GM18526 (cell line): ENCODE measurements around the gene CUL4A.

Experiments used
- POLR2A ChIP-seq: IDR thresholded peaks from 3 replicates; pipeline ENCODE4 v1.6.1; 2011; ENCODE audit not compliant: insufficient read length; ENCODE audit errors: extremely low read depth

The CUL4A gene

DNA sequence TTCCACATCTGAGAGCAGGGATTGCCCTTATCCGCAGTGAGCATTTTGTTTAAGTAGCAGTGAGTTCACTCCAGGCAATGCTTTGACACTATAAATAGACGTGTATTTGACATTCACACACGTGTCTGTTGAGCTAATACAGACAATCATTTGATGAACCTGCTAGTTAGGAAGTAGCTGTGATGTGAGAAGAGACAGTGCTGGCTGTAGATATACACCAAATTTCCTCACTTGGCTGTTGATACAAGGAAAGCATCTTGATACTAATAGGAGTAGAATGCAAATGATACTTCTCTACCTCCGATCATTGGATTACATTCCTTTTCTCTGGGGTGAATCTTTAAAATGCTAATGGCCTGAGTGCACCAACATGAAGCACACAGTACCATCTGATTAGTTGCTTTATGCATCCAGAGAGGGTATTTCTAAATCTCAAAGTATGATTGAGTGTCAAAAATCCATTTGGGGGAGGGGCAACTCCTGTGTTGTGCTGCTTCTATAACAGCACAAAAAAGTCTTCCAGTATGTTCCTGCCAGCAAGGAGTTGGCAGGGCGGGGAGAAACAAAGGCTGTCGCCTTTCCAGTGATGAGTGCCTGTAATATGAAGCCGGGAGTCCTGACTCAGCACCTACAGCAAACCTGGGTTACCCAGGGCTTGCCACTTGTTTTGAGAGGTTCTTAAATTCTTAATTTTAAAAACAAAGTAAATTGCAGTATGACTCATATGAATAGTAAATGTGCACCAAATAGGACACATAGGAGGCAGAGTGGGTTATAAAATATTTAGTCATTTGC lies 7.0 kb downstream of the CUL4A start:
- no peak for TF ChIP-seq POLR2A

DNA sequence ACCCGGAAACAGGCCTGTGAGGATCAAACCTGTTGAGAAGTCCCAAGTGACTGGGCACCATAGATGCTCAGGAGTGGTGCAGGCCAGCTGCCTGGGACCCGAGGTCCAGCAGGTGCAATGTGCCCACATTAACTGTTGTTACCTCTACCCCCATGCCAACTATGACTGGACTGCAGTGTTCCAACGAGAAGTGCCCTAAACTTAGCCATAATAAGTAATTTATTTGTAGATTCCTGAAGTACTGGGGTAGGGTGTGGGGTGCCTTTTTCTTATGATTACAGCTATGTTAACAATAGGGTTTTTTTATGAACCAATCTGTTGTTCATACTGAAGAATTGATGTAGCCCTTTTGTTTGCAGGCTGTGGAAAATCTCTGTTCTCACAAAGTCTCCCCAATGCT lies 9.2 kb downstream of the CUL4A start:
- TF ChIP-seq POLR2A: no peak

DNA sequence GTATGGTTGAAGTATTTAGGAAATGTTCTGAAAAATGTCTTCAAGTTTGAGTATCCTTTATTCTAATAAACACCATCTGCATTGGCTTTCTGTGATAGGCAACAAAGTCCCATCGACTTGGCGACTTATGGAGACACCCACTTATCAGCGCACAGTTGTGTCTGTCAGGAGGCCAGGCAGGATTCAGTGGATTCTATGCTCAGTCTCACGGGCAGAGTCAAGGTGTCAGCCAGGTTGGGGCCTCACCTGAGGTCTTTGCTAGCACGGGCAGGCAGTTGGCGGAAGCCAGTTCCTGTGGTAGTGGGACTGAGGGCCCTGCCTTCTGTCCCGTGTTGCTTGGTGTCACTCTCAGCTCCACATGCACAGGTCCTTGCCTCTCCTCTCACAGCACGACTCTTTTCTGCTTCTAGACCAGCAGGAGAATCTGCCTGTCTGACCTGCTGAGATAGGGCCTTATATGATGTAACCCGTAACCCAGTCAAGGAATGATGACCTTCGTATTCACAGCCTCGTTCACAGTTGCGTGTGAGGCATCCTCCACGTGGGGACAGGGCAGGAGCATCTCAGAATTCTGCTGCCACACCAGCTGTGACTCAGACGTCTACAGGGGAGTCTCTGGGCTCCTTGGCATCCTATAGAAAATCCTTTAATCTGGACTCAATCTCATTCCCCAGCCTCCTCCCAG lies 10.0 kb downstream of the CUL4A start:
- TF ChIP-seq POLR2A: no peak

DNA sequence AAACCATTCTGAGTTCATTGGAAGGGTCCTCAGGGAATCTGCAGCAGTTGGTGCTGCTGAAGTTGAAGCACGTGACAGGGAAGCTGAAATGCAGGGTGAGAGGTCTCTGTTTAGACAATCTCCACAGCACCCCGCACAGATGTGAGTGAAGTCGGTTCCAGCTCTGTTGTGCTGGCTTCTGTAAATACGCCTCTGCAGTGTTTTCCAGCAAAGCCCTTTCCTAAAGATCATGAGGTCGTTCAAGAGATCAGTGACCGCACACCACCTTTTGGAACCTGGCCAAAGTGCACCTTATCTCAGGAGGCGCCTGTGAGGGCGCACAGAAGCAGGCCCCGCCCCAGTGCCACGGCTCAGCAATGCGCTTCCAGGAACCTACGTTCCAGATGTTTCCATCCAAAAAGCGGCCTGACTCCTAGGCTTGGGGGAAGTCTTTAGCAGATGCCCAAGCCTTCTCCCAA lies 10.8 kb downstream of the CUL4A start:
- no peak for TF ChIP-seq POLR2A

DNA sequence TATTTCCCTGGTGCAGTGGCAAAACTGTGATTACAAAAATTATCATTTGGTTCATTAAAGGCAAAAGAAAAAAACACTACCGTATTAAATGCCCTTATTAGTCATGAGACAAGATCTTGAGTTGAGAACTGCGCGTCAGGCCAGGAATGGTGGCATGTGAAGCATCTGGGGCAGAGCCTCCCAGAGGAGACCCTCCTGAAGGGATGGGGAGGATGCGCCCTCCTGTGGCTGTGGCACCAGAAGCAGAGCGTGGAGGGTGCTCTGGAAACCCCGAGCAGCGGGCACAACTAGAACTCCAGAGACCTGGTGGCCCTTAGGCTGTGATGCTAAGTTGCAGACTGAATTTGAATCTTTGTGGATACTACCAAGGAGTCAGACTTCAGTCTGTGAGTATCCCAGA lies 11.5 kb downstream of the CUL4A start:
- TF ChIP-seq POLR2A: no peak

DNA sequence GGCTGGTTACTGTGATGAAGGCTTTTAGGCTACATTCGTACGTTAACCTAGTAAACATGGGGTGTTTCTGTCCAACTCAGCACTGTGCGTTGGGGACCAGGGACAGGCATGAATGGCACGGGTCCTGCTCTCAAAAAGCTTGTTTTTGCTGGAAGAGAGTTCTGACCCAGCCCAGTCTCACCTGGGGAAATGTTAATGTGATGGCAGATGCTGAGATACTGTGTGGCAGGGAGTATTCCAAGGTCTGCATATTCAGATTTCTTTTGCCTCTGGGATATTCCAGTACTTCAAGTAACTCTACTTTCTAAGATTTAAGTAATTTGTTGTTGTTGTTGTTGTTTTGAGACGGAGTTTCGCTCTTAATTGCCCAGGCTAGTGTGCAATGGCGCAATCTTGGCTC lies 13.7 kb downstream of the CUL4A start:
- no peak for TF ChIP-seq POLR2A

DNA sequence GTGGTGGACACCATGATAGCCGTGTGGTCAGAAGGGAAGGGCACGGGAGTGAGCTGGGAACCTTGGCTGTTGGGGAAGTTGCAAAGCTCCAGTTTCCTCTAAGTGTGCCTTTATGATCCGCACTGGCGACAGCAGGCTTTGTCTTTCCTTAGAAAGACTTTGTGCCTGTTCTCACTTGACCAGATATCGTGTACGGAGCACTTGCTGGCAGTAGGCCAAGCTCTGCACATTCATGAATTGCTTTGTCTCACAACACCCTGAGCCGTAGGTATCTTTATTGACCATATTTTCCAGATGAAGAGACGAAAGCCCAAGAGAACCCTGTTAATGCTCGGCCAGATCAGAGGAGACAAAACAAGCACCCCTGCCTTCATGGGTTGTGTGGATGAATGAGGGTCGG lies 15.1 kb downstream of the CUL4A start:
- TF ChIP-seq POLR2A: no peak

DNA sequence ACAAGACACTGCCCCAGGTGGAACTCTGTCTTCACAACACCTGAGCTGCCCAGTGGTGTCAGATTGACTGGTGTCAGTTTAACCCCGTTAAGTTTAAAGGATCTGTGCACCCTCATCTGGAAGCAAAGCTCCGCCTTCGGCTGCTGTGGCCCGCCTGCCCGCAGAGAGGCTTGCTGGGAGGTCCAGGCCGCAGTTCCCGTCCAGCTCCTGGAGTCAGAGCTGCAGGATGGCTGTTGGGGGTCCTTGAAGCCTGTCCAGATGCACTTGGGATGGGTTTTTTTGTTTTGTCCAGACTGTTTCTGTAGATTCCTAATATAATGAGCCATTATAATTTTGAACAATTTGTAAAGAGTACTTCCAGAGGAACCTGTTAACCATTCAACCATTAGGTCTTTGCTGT lies 16.1 kb downstream of the CUL4A start:
- TF ChIP-seq POLR2A: no peak

DNA sequence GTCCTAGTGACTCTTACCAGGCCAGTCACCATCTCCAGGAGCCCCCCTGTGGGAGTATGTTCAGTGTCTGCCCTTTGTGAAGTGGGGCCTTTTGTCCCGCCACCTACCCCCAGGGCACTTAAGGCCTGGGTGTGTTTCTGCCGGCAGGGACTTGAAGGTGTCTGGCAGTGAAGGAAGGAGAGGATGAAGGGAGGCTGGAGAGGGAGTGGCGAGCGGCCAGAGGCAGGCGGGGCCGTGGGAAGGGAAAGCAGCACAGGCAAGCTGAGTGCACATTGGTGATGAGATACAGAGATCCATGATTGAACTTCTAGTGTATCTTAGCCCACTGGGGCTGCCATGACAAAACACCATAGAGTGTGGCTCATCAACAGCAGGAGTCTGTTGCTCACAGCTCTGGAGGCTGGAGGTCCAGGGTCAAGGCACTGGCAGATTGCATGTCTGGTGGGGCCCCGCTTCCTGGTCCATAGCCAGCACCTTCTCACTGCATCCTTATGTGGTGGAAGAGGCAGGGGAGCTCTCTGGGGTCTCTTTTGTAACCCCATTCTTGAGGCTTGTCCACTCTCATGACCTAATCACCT lies 17.5 kb downstream of the CUL4A start:
- TF ChIP-seq POLR2A: no peak

DNA sequence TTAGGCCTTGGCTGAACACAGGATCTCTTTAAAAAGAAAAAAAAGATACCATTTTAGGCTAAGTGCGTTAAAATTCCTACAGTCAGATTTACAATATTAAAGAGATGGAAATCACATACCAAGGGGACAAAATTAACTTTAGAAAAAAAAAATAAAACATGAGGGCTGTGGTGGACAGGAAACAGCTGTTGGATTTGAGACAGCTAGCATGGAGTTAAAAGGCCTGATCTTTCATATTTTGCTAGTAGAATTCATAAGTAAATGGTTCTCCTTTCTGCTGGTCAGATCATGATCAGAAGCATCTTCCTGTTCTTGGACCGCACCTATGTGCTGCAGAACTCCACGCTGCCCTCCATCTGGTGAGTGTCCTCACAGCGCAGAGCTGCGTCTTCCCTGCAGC lies 19.7 kb downstream of the CUL4A start:
- no peak for TF ChIP-seq POLR2A

DNA sequence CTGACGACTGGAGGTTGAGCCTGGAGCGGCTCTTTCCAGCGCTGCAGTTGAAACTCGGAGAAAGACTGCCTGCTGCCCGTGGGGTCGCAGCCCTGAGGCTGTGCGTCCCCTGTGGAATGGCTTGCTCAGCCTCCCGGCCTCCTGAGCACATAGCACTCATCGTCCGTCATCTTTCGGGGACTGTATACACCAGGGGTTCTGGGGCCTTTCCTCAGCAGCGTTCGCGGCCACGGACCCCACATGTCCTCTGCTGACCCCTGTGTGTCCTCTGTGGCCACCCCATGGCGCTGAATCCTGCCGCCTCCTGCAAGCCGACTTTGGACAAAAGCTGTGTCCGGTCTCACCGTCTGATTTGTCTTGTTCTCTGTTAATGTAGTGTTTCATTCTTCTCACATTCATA lies 20.4 kb downstream of the CUL4A start:
- no peak for TF ChIP-seq POLR2A

DNA sequence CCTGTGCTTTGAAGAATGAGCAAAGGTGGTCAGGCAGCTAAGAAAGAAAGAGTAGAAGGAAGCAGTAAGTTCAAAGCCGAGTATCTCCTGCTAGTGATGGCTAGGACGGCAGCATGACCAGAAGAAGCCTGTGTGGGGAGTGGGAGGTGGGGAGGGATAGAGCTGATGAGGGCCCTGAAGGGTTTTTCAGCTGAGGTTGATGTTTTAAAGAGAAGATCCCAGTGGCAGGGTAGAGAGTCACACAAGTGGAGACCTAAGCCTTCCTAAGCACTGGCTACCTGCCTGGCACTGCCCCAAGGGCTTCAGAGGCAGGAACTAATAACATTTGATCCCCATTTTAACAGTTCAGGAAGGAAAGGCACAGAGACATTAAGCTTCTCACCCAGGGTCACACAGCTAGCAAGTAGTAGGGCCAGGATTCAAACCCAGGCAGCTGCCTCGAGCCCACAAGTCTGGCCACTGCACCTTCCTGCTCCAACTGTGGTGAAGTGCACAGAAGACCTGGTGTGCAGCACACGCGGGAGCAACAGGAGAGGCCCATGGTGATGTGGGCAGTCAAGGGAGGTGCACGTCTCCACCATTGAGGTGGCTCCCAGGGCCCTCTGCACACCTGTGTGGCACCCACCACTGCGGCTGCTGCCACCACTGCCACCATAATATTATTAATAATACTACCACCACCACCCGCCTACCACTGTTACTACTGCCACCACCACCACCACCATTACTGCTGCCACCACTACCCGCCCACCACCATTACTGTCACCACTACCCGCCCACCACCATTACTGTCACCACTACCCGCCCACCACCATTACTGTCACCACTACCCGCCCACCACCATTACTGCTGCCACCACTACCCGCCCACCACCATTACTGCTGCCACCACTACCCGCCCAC lies 22.1 kb downstream of the CUL4A start:
- no peak for TF ChIP-seq POLR2A

DNA sequence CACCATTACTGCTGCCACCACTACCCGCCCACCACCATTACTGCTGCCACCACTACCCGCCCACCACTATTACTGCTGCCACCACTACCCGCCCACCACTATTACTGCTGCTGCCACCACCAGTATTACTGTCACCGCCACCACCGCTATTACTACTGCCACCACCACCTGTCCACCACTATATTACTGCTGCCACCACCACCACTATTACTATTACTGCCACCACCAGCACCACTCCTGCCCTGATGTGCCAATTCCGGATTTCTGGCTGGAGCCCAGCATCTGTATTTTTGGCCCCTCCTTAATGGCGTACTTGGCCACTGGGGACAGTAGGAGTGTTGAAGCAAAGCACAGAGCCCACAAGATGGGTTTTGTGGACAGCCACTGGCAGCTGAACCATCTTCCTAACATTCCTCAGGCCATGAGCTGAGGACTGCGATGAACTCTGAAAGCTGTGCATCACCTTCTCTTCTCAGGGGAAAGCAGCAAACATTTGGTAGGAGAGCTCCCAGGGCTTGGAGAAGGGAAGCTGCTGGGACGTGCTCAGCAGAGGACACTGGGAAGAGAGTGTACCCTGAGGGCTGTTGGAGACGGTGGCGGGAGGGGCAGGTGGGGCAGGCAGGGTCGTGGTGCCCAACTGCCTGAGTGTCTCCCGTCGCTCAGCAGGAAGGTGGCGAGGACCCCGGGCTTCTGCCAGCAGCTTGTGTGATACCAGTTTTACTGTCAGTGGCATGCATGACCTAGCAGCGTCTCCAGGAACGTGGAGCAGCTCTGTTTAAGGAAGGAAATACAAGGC lies 23.0 kb downstream of the CUL4A start:
- no peak for TF ChIP-seq POLR2A

DNA sequence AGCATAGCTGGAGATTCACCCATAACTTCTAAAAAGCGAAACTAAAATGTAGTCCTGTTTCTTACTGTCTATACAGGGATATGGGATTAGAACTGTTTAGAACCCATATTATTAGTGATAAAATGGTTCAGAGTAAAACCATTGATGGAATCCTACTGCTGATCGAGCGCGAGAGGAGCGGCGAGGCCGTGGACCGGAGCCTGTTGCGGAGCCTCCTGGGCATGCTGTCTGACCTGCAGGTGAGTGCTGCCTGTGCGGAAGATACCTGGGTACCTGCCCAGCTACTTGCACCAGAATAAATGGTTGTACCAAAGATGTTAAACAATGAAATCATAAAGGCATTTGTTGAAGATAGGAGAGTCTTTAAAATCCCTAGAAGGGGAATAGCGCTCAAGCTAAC lies 23.7 kb downstream of the CUL4A start:
- TF ChIP-seq POLR2A: no peak

DNA sequence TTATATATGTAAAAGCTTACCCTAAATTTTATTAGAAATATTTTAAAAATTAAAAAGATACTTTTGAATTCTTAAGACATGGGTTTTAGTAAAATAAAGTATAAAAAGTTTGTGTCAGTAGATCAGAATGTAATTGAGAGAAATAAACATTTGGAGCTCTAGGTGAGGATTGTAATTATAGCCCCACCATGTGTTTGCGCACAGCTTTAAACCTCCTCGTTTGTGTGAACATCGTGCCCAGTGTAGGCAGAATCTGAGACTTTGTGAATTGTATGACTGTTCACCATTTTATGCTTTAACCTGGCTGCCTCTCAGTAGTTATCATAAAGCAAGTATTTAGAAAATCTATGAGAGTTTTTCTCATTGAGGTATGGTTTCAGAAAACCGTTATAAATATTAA lies 29.1 kb downstream of the CUL4A start:
- no peak for TF ChIP-seq POLR2A

DNA sequence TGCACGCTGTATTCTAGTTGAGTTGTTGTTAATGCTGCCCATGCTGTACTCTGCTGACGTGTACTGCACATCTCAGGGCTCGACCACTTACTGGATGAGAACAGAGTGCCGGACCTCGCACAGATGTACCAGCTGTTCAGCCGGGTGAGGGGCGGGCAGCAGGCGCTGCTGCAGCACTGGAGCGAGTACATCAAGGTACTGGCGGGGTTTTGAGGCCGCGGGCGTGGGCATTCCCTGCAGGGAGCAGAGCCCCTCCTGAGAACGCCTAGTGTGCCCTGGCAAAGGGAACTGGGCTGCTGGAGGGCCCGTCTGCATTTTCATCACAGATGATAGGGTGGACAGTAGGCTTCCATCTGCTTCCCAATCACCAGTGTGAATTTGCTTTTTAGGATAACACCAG lies 29.9 kb downstream of the CUL4A start:
- TF ChIP-seq POLR2A: no peak
